GM18867 (cell line): Measurements from ENCODE around the gene PTPRQ.
A peak's percentile ranks its signal among the peaks of the same experiment; 100 is the strongest.
"Not testable (repeated sequence)": the region's sequence is repeated elsewhere in the genome, so short reads cannot be mapped to it uniquely, and the experiment has no call there.

ENCODE experiments used
- ATAC-seq: cut with Tn5 transposase; IDR thresholded peaks from one replicate; pipeline ENCODE4 v1.9.1; 2021; ENCODE audit warnings: mild to moderate bottlenecking, moderate library complexity; ENCODE audit not compliant: unreplicated experiment

Gene PTPRQ

GRCh38 chr12:80472236-80472635 lies 28.2 kb downstream of the PTPRQ start:
- ATAC-seq, result no peak

- peak; percentile 80 for ATAC-seq
Measured at GRCh38 chr12:80472911-80473500, 29.0 kb downstream of the PTPRQ start.

GRCh38 chr12:80477521-80478145 lies 33.6 kb downstream of the PTPRQ start:
- ATAC-seq, result not testable (repeated sequence)

- no peak for ATAC-seq
Measured at GRCh38 chr12:80484746-80485145, 40.7 kb downstream of the PTPRQ start.

GRCh38 chr12:80485222-80485987 lies 41.4 kb downstream of the PTPRQ start:
- peak; percentile 76 for ATAC-seq

- no peak for ATAC-seq
Measured at GRCh38 chr12:80490329-80490728, 46.3 kb downstream of the PTPRQ start.

- ATAC-seq, result no peak
Measured at GRCh38 chr12:80491166-80491565, 47.1 kb downstream of the PTPRQ start.

- no peak for ATAC-seq
Measured at GRCh38 chr12:80493466-80493865, 49.4 kb downstream of the PTPRQ start.

GRCh38 chr12:80494836-80495235 lies 50.8 kb downstream of the PTPRQ start:
- ATAC-seq, result no peak

GRCh38 chr12:80498059-80498728 lies 54.2 kb downstream of the PTPRQ start:
- ATAC-seq, result peak; percentile 73

- peak; percentile 64 for ATAC-seq
Measured at GRCh38 chr12:80504389-80505163, 60.5 kb downstream of the PTPRQ start.

- no peak for ATAC-seq
Measured at GRCh38 chr12:80509781-80510556, 65.9 kb downstream of the PTPRQ start.

GRCh38 chr12:80512781-80513180 lies 68.7 kb downstream of the PTPRQ start:
- no peak for ATAC-seq

- ATAC-seq, result no peak
Measured at GRCh38 chr12:80513211-80513610, 69.2 kb downstream of the PTPRQ start.

- ATAC-seq, result no peak
Measured at GRCh38 chr12:80517655-80518054, 73.6 kb downstream of the PTPRQ start.

GRCh38 chr12:80531646-80532045 lies 87.6 kb downstream of the PTPRQ start:
- ATAC-seq, result no peak

GRCh38 chr12:80539029-80539428 lies 95.0 kb downstream of the PTPRQ start:
- no peak for ATAC-seq

- no peak for ATAC-seq
Measured at GRCh38 chr12:80549298-80549697, 105.3 kb downstream of the PTPRQ start.

- no peak for ATAC-seq
Measured at GRCh38 chr12:80551897-80552296, 107.9 kb downstream of the PTPRQ start.

- no peak for ATAC-seq
Measured at GRCh38 chr12:80553316-80553715, 109.3 kb downstream of the PTPRQ start.
